Activated effector memory CD4-positive, alpha-beta T cell treated with Interleukin-2 at 50 U/mL for 16 hours (primary cell): ENCODE measurements around the gene STK39.

Experiments
- DNase-seq: peaks from one replicate; pipeline ENCODE4 v3.0.0-alpha.2; 2020

The STK39 gene

GRCh38 chr2:168035458-168035857 is 211.9 kb downstream of the STK39 start:
- DNase-seq: no peak

- no peak for DNase-seq
Observed at GRCh38 chr2:168034616-168035015, 212.8 kb downstream of the STK39 start.

DNA sequence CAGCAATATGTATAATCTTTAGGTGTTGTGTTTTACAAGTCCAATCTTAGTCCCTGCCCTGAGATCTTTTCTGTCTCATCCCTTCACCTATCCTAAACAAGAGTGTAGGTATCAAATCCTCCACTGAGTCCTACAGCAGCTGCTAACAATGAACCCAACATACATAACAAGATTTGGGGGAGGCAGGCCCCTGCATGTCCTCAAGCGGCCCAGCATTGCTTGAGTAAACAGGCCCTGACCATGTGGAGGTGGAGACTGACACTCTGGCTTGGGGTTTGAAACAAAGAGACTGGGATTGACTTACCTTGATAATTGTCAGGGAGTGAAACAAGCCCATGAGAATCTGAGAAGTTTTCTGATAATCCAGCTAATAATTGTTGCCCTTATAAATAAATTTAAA is 213.4 kb downstream of the STK39 start:
- DNase-seq: no peak

DNA sequence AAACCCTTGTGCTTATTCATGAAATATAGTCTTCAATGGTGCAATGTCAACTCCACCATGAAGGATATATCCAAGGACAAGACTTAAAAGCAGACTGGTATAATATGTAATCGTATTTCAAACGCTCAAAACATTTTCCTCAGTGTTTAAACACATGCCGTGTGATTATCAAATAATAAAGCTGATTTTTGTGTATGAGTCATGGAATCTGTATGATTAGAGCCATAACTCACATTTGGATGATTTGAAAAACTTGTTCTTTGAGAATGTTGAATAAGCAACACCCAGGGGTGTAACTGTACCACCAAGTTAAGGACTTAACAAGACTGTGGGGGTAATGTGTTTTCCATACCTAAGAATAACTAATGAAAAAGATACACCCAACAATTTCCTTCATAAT is 215.3 kb downstream of the STK39 start:
- DNase-seq: no peak

- no peak for DNase-seq
Observed at GRCh38 chr2:168030862-168031624, 216.4 kb downstream of the STK39 start.

- DNase-seq: no peak
Observed at GRCh38 chr2:168029071-168029470, 218.3 kb downstream of the STK39 start.

DNA sequence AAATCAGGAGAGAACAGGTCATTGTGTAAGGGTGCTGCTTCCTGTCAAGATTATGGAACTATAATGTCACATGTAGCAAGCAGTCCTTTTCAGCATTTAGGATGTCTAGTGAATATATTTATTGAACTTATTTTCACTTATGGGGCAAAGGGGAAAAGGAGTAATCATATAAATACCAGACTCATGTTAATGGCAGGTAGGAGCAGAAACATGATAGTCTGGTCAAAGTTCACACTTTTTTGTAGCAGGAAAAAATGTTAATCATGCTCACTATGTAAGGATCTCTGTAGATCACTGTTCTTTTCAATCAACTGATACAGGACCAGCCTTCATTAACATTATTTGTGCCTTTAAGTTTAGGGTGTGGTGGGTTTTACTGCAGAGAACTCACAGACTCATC is 219.0 kb downstream of the STK39 start:
- no peak for DNase-seq

DNA sequence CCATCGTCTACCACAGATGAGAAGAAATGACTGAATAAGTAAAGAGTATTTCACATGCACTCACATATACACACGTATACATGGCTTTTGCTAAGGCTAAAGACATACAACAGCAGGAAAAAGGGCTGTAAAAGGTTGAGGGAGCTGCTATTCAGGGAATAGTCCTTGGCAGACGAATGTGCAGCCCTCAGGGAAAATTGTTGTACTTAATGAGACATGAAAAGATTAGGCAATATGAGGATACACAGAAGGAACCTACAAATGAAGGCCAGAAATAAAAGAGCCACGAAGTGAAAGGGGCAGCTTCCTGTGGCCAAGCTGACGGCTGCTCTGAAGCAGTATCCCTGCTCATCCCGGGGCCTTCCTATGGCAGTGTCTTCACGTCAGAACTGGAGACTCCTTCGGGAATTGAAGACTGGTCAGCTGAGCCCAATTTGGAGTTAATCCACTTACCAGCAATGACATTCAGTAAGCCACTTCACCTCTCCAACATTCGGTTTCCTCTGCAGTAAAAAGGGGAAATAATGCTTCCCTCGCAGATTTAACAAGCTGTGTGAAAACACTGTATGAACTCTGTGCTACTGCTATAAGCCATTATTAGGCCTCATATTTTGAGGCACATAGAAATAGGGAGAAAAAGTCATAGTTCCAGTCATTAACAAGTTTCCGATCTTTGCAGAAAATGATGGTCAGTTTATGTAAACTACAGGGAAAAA is 221.8 kb downstream of the STK39 start:
- no peak for DNase-seq

DNA sequence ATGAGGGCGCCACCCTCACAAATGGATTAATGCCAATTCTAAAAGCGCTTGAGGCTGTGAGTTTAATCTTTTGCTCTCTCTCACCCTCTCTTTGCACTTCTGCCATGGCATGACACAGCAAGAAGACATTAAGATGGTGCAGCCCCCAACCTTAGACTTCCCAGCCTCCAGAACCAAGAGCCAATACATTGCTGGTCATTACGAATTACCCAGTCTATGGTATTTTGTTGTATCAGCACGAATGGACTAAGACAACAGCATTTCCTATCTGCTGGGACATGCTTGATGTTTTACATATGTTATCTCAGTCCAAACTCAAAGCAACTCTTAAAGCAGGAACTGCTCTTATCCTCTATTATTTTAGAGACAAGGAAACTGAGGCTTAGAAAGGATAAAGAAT is 222.9 kb downstream of the STK39 start:
- DNase-seq: no peak

DNA sequence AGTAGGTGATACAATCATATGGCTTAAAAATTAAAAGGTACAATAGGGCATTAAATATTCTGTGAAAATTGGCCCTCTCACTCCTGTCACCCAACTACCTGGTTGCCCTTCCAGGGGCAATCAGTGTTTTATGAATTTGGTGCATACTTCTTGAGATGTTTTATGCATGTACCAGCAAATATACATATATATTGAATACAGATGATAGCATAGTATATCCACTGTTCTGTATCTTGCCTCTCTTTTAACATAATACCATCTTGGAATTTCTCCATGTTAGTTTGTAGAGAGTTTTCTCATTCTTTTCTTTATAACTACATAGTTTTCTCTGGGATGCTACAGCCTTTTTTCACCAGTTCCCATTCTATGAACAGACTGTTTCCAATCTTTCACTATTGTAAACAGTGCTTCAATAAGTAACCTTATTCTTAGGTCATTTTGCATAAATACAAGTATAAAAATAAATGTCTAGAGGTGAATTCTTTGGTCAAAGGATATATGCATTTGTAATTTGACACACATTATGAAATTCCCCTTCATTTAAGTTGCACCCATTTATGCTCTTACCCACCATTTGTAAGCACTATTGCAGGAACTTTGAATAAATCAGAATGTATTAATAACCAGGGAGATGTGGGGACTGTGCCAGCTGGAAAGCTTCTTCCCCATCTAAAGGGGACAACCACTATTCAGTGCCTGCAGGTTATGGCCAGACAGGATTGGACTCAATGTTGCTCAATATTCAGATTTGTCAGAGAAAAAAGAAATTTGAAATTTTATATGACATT is 225.4 kb downstream of the STK39 start:
- no peak for DNase-seq

DNA sequence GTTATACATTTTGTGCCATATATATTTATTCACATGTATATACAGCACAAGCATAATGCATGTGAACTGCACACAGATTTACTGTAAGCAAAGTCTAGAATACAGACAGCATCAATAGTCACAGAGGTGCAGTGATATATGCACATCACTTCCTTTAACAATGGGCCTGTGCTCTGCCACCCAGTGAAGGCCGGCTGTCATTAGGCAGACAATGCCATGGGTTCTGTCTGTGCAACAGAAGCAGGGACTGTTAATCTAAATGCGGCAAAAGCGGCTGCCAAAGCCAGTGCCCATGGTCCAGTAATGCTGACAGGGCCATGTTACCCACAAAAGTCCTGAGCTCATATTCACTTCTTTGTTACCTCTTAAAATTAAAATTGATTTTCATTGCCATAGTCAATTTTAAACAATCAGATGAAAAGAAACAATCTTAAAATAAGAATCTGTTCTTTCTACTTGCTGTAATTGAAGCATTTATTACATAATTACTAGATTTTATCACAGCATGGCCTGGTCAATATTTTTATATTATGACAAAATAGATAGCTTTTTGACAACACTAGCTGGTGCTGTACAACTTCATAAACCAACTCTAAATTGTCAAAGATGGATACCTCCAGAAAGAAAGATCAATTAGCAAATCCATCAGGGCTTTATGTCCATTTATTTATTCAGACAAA is 232.0 kb downstream of the STK39 start:
- no peak for DNase-seq

- no peak for DNase-seq
Observed at GRCh38 chr2:168009900-168010299, 237.5 kb downstream of the STK39 start.

- no peak for DNase-seq
Observed at GRCh38 chr2:168008646-168009195, 238.7 kb downstream of the STK39 start.

DNA sequence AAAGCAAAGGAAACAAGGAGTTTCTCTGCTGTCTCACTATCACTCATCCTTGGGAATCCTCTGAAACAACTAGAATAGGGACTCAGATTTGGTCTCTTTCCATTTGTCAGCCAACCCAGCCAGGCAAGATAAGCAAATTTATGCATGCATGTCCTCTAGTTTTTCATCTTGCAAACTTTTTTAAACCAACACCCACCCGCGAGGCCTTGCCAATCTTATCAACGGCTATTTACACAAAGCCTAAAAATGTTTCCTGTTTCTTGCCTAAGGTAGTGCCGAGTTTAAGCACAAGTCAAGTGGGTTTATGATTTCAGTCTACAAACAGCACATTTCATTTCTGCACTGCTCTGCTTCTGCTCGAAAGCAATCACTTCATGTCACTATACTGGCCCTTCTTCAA is 240.9 kb downstream of the STK39 start:
- DNase-seq: no peak

DNA sequence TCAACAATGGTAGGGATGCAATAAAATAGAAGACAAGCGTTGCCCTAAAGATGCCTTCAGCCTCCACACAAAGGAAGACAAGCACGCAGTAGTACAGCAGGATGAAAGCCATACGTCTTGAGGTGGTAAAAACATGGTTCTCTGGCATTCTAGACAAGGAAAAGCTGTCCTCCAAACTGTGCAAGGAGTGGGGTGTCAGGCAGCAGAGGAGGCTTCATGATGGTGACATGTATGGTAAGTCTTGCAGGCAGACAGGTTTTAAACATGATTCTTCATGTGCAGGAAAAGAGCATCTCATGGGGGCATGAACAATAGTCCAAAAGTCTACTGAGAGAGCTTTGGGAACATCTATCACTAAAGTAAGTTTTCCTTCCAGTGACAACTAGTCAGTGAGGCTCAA is 241.8 kb downstream of the STK39 start:
- DNase-seq: no peak

DNA sequence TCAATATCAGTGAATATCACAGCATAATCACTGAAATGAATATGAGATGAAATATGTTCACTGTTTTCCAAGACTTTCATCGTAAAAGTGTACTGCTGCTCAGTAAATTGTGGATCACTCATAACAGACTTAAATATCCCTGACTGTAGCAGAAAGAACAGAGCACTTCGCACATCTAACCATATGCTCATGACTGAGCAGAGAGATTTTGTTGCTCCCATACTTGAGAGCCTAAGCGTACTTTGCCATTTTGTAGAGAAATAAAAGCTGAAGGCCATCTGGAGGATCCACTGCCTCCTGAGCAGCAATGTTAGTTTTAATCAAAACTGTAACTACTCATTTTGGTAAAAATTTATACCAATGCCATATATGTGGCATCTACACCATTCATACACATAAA is 243.5 kb downstream of the STK39 start:
- no peak for DNase-seq

GRCh38 chr2:168002021-168002553 is 245.3 kb downstream of the STK39 start:
- no peak for DNase-seq

DNA sequence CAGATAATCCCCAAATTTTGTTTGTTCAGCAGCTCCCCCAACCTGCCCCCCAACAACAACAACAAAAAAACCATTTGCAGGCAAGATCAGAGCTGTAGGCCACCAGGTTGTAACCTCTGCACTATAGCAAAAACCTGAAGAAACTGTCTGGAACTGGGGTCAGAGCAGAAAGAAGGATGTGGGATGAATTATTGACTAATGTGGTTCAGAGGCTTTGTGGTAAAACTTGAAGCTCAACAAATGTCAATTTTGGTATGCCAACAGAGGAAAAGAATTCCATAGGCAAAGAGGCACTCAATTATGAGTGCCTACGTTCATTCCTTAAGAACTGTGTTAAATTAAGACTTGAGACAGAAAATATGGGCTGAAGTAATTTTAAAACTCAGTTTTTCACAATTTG is 255.1 kb downstream of the STK39 start:
- no peak for DNase-seq

- DNase-seq: no peak
Observed at GRCh38 chr2:167990062-167990461, 257.3 kb downstream of the STK39 start.

GRCh38 chr2:167988296-167988695 is 259.1 kb downstream of the STK39 start:
- DNase-seq: no peak

GRCh38 chr2:167987558-167987957 is 259.8 kb downstream of the STK39 start:
- no peak for DNase-seq

DNA sequence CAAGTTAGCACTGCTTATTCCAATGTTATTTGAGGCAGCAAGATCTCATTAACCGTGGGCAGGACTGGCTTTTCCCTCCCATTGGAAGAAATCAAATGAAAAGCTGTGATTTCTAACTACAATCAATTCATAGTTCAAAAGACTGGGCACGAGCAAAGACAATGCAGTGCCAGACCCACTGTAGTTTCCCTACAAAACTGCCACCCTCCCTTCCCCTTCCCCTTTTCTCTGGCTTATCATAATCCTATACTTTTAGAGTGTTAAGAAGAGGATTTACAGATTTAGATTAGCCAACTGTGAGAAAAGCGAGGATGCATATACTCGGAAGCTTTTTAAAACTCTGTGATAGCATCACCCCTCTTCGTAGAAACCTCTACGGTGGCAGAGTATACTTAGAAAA is 260.4 kb downstream of the STK39 start:
- DNase-seq: no peak

GRCh38 chr2:167986223-167986622 is 261.2 kb downstream of the STK39 start:
- DNase-seq: no peak
